Gastrocnemius medialis (tissue), 4 donors: ENCODE data around the gene DCP1B. TPM values are rescaled to one million over a fixed set of nuclear protein-coding genes. Genes with fewer than 3 reads are reported as not detected.

Experiments
- ATAC-seq, 2 donors: fragments of 150-250 bp; one replicate each; pipeline ENCODE4 v1.9.1; 2016
- DNase-seq, 2 donors: peaks; one replicate each; pipeline ENCODE4 v3.0.0-alpha.2; 2019
- H3K27ac ChIP-seq, 4 donors: fragments of 200-600 bp; sonication (generic); 1 replicate in 1 of 4; 2 replicates in 3 of 4; pipeline ENCODE4 v1.5.1; 2016 to 2018; ENCODE audit warnings: mild to moderate bottlenecking in 2 of 4, moderate library complexity in 1 of 4
- H3K27me3 ChIP-seq, 3 donors: fragments of 200-600 bp; sonication (generic) in 2 of 3; 1 replicate in 1 of 3; 2 replicates in 2 of 3; pipeline versions ENCODE4 v1.5.1 to v1.6.0; 2016 to 2019; ENCODE audit warnings: mild to moderate bottlenecking in 1 of 3, moderate library complexity in 1 of 3
- H3K36me3 ChIP-seq, 2 donors: fragments of 200-600 bp; sonication (generic) in 1 of 2; one replicate each; pipeline ENCODE4 v1.5.1; 2017 to 2018
- H3K4me1 ChIP-seq, 2 donors: fragments of 200-600 bp; sonication (generic) in 1 of 2; one replicate each; pipeline ENCODE4 v1.5.1; 2016 to 2017; ENCODE audit warnings: mild to moderate bottlenecking in 2 of 2
- H3K4me3 ChIP-seq, 4 donors: fragments of 200-600 bp; sonication (generic) in 3 of 4; 1 replicate in 1 of 4; 2 replicates in 3 of 4; pipeline ENCODE4 v1.5.1; 2016 to 2019; ENCODE audit warnings: mild to moderate bottlenecking in 2 of 4
- H3K9me3 ChIP-seq, 3 donors: fragments of 200-600 bp; sonication (generic) in 2 of 3; 1 replicate in 1 of 3; 2 replicates in 2 of 3; pipeline ENCODE4 v1.5.1; 2016 to 2019
- POLR2A ChIP-seq, 2 donors: fragments of 450-650 bp; IDR thresholded peaks; one replicate each; pipeline ENCODE4 v1.6.1; 2017; ENCODE audit warnings: antibody characterized with exemption in 2 of 2, mild to moderate bottlenecking in 2 of 2, moderate library complexity in 2 of 2
- in situ Hi-C, 4 donors: fragments of 200-750 bp; cut with MboI; loops; one replicate each; pipeline versions ENCODE4 v1.15.0 to v1.8.0; 2017; ENCODE audit warnings: low sequenced_read_pairs in 4 of 4
- intact Hi-C: fragments of 100-400 bp; cut with DNase I; formaldehyde crosslinking; loops from one replicate; pipeline ENCODE4 v1.15.1; 2023; ENCODE audit warnings: low total_unique reads
- total RNA-seq, 4 donors: library from RNA; depleted of rRNA; stranded (reverse); fragments of >200 nt; gene quantifications; one replicate each; pipeline versions ENCODE4 v1.1.0 to v1.2.3, GENCODE V29; 2016
- TF ChIP-seq, protein P1 (sequence below), 5 experiments: fragments of 450-650 bp in 3 of 5; fragments of 200-600 bp in 2 of 5; sonication (generic) in 2 of 5; IDR thresholded peaks in 4 of 5; conservative IDR thresholded peaks in 1 of 5; 1 replicate in 4 of 5; 2 replicates in 1 of 5; pipeline ENCODE4 v1.5.1; 2016 to 2019; ENCODE audit warnings: antibody characterized with exemption in 5 of 5, mild to moderate bottlenecking in 3 of 5, moderate library complexity in 3 of 5

The DCP1B gene
- total RNA-seq, 4 donors from 2014 or later: 11.5 to 13.5 (median 12.4) TPM

DNA sequence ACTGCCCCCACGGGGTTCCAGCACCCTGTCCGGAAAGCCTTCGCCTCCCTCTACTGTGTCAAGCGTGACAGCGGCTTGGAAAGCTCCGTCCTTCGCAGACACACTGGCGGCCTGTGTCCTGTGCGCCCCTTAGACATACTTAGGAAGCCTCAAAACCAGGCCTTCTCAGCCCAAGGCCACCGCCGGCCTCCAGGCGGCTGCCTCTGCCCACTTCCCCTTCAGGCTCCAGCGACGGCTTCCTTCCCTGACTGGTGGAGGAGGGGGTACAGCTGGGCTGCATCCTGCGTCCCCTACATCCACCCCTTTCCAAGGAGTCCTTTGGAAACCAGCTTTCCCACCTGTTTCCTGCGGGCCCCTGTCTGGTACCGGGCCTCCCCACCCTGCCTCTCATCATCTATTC is 83.3 kb downstream of the DCP1B start:
- TF ChIP-seq, protein P1, sequence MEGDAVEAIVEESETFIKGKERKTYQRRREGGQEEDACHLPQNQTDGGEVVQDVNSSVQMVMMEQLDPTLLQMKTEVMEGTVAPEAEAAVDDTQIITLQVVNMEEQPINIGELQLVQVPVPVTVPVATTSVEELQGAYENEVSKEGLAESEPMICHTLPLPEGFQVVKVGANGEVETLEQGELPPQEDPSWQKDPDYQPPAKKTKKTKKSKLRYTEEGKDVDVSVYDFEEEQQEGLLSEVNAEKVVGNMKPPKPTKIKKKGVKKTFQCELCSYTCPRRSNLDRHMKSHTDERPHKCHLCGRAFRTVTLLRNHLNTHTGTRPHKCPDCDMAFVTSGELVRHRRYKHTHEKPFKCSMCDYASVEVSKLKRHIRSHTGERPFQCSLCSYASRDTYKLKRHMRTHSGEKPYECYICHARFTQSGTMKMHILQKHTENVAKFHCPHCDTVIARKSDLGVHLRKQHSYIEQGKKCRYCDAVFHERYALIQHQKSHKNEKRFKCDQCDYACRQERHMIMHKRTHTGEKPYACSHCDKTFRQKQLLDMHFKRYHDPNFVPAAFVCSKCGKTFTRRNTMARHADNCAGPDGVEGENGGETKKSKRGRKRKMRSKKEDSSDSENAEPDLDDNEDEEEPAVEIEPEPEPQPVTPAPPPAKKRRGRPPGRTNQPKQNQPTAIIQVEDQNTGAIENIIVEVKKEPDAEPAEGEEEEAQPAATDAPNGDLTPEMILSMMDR (IDR thresholded peaks at IDR 0.05 in 4 of 5, conservative IDR thresholded peaks at IDR 0.05 in 1 of 5): no peak
- no peak for TF ChIP-seq POLR2A (IDR thresholded peaks at IDR 0.05)
- ATAC-seq: no peak
- intact Hi-C loops: no loop called here
- Histone ChIP-seq H3K9me3 (no peaks in the 10 kb centered on the region), H3K4me3 (no peak overlapping the region), H3K27ac (no peak overlapping the region), H3K27me3 (no peaks in the 10 kb centered on the region), H3K36me3 (no peaks in the 10 kb centered on the region), H3K4me1 (peaks cover 11 to 23% of the 10 kb centered on the region in 2 donors)
- in situ Hi-C loops: no loop called here
- no peak for DNase-seq

DNA sequence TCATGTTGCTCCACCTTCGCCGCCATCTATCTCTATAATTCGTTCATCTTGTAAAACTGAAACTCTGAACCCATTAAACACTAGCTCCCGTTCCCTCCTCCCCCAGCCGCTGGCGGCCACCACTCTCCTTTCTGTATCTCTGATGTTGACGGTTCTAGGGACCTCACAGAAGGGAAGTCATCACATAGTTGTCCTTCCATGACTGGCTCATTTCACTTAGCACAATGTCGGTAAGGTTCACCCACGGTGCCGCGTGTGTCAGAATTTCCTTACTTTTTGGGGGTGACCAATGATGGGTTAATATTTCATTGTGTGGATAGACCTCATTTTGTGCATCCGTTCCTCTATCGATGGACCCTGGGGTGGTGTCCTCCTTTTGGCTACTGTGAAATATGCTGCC is 83.8 kb downstream of the DCP1B start:
- no peak for ATAC-seq
- H3K4me1 ChIP-seq: peaks cover 10 to 19% of the 10 kb centered on the region in 2 donors
- intact Hi-C loops (no loop called here), in situ Hi-C loops (no loop called here)
- TF ChIP-seq, protein P1 (IDR thresholded peaks at IDR 0.05 in 4 of 5, conservative IDR thresholded peaks at IDR 0.05 in 1 of 5): no peak
- no peak for TF ChIP-seq POLR2A (IDR thresholded peaks at IDR 0.05)
- no peaks in the 10 kb centered on the region for H3K9me3 ChIP-seq
- no peaks in the 10 kb centered on the region for H3K36me3 ChIP-seq
- DNase-seq: no peak
- H3K27me3 ChIP-seq: no peaks in the 10 kb centered on the region
- no peak overlapping the region for H3K4me3 ChIP-seq
- no peak overlapping the region for H3K27ac ChIP-seq

DNA sequence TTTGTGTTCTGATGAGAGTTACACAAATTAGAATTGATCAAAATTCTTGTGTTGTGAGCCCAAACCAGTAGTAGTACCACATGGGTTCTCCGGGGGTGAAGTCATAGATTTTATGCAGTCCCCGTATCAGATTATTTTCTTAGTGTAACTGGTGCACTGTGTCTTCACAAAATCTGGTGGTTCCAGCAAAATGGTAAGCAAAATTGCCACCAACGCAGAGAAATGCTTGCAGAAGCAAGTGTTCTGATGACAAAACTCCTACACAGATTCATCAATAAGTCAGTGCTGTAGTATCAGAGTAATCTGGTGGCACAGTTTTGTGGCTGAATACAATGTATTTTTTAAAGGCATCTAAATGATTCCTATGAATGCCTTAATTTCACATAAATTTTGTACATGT is 84.5 kb downstream of the DCP1B start:
- TF ChIP-seq POLR2A (IDR thresholded peaks at IDR 0.05): no peak
- TF ChIP-seq, protein P1 (IDR thresholded peaks at IDR 0.05 in 4 of 5, conservative IDR thresholded peaks at IDR 0.05 in 1 of 5): no peak

DNA sequence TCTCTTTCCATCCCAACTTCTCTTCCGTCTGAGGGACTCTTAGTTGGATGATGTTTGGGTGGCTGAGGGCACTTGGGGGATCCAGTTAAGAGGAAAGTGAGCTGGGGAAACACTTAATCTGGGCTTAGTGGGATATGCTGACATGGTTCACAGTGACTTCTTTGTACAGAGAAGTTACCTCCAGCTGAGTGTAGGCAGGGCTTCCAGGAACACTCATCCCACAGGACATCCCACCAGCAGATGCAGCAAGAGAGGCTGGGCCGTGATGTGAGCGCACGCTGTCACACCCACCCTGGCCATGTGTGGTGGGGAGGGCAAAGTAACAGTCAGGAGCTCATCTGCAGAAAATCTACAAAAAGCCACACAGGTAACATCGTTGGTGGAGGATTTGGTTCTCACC is 85.0 kb downstream of the DCP1B start:
- H3K27me3 ChIP-seq: no peaks in the 10 kb centered on the region
- in situ Hi-C loops (no loop called here), intact Hi-C loops (no loop called here)
- H3K27ac ChIP-seq: no peak overlapping the region
- peaks cover 2 to 8% of the 10 kb centered on the region in 2 donors for H3K4me1 ChIP-seq
- no peak for DNase-seq
- no peak for ATAC-seq
- no peaks in the 10 kb centered on the region for H3K9me3 ChIP-seq
- no peak for TF ChIP-seq POLR2A (IDR thresholded peaks at IDR 0.05)
- TF ChIP-seq, protein P1 (IDR thresholded peaks at IDR 0.05 in 4 of 5, conservative IDR thresholded peaks at IDR 0.05 in 1 of 5): no peak
- no peaks in the 10 kb centered on the region for H3K36me3 ChIP-seq
- H3K4me3 ChIP-seq: no peak overlapping the region

More for the DNA sequence above, 84.5 kb downstream of the DCP1B start:
- Histone ChIP-seq H3K4me1 (peaks cover 5 to 13% of the 10 kb centered on the region in 2 donors), H3K9me3 (no peaks in the 10 kb centered on the region), H3K27ac (no peak overlapping the region), H3K36me3 (no peaks in the 10 kb centered on the region), H3K27me3 (no peaks in the 10 kb centered on the region), H3K4me3 (no peak overlapping the region)
- intact Hi-C loops: no loop called here
- no peak for ATAC-seq
- in situ Hi-C loops: no loop called here
- no peak for DNase-seq

DNA sequence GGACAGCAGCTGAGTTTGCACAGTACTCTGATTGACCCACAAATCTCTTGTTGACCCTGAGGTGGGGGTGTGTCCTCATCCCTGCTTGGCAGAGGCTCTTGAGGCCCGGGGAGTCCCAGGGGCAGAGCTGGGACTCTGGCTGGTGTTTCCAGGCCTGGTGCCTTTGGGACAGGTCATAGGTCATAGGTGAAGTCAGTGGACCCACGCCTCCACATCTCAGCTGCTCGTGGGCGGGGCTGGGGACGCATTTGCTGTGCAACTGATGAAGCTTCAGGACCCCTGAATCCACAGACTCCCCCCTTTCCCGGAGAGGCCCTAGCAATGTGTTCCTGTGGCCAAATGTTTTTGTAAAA is 85.4 kb downstream of the DCP1B start:
- H3K27me3 ChIP-seq: no peaks in the 10 kb centered on the region
- DNase-seq (no peak), ATAC-seq (no peak)
- intact Hi-C loops: no loop called here
- in situ Hi-C loops: no loop called here
- H3K4me3 ChIP-seq: no peak overlapping the region
- H3K9me3 ChIP-seq: no peaks in the 10 kb centered on the region
- no peak for TF ChIP-seq POLR2A (IDR thresholded peaks at IDR 0.05)
- TF ChIP-seq, protein P1 (IDR thresholded peaks at IDR 0.05 in 4 of 5, conservative IDR thresholded peaks at IDR 0.05 in 1 of 5): no peak
- H3K27ac ChIP-seq: no peak overlapping the region
- peaks cover 0 to 7% of the 10 kb centered on the region in 2 donors for H3K4me1 ChIP-seq
- no peaks in the 10 kb centered on the region for H3K36me3 ChIP-seq
